OCI-LY7 (cell line): Measurements from ENCODE around the gene LRRC8D.

Experiments used
- EZH2phosphoT487 ChIP-seq: fragments of 200-600 bp; sonication (generic); IDR thresholded peaks from 2 replicates; pipeline ENCODE4 v1.6.1; 2018; ENCODE audit warnings: low read depth, borderline replicate concordance, mild to moderate bottlenecking, mixed run types, antibody characterized with exemption, low read length, moderate library complexity, mixed read lengths
- TF ChIP-seq, protein P1 (sequence below): fragments of 200-600 bp; sonication (generic); conservative IDR thresholded peaks from 2 replicates; pipeline ENCODE4 v1.5.1; 2014; ENCODE audit warnings: mild to moderate bottlenecking, antibody characterized with exemption, low read length, moderate library complexity, mixed read lengths

DNA sequence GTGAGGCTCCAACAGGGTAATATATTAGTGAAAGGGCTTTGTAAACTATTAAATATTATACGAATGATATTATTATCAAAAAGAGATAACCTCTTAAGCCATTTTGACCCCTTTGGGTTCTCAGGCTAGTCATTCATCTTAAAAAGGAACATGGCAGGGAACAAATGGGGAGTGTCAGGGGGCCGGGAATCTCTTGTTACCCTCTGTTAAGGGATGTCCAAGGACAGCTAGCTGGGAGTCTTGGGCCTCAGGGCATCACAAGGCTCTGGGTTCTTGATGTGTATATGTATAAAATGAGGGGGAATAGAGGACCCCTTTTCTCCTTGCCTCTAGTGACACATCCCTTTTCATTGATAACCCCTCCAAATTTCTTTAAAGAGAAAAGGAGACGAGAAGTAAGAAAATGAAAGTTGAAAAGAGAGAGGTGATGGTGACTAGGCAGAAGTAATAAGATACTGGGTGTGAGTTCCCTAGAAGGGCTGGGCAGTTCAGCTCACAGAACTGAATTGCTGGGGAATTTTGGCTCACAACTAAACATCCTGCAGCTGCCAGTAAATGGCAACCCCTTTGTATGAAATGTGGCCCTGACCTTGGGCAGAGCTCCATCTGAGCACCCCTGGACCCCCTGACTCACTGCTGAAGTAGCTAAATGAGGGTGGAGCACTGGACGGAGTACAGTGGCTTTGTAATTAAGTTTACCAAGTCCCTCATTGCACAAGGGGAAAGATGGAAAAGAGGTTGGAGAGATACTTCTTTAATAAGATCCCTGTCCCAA is 154.1 kb downstream of the LRRC8D start:
- TF ChIP-seq, protein P1, sequence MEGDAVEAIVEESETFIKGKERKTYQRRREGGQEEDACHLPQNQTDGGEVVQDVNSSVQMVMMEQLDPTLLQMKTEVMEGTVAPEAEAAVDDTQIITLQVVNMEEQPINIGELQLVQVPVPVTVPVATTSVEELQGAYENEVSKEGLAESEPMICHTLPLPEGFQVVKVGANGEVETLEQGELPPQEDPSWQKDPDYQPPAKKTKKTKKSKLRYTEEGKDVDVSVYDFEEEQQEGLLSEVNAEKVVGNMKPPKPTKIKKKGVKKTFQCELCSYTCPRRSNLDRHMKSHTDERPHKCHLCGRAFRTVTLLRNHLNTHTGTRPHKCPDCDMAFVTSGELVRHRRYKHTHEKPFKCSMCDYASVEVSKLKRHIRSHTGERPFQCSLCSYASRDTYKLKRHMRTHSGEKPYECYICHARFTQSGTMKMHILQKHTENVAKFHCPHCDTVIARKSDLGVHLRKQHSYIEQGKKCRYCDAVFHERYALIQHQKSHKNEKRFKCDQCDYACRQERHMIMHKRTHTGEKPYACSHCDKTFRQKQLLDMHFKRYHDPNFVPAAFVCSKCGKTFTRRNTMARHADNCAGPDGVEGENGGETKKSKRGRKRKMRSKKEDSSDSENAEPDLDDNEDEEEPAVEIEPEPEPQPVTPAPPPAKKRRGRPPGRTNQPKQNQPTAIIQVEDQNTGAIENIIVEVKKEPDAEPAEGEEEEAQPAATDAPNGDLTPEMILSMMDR, result no peak
- TF ChIP-seq EZH2phosphoT487, result no peak
